Keratinocyte (primary cell): ENCODE results near the gene ZNF497. TPM values are rescaled to one million over a fixed set of nuclear protein-coding genes. Genes with fewer than 3 reads are reported as not detected.

Experiments
- DNase-seq: peaks from one replicate; pipeline ENCODE4 v3.0.0-alpha.2; 2011; ENCODE audit warnings: low read depth, missing footprints, low spot score
- FAIRE-seq: peaks from 2 replicates; lab custom pipeline; 2011; peaks lifted over from hg19 to GRCh38; lab: Jason Lieb, UNC
- H2AFZ ChIP-seq: 2 replicates; pipeline ENCODE4 v1.6.0; 2012; ENCODE audit warnings: low read length, control low read depth, inconsistent platforms; ENCODE audit not compliant: control insufficient read depth
- H3K27ac ChIP-seq: 2 replicates; pipeline ENCODE4 v1.5.1; 2011; ENCODE audit warnings: low read length; ENCODE audit not compliant: control insufficient read depth, insufficient read depth
- H3K27me3 ChIP-seq: 3 replicates; pipeline ENCODE4 v1.6.0; 2011; ENCODE audit warnings: low read length; ENCODE audit not compliant: control insufficient read depth, insufficient read depth; ENCODE audit errors: extremely low read depth
- H3K36me3 ChIP-seq, 2 experiments: 2 replicates in 1 of 2; 3 replicates in 1 of 2; pipeline ENCODE4 v1.5.1; 2011; ENCODE audit warnings: low read length in 2 of 2, mild to moderate bottlenecking in 1 of 2; ENCODE audit not compliant: control insufficient read depth in 2 of 2, insufficient read depth in 2 of 2; ENCODE audit errors: extremely low read depth in 1 of 2
- H3K4me1 ChIP-seq: 3 replicates; pipeline ENCODE4 v1.5.1; 2011; ENCODE audit warnings: low read length; ENCODE audit not compliant: control insufficient read depth, insufficient read depth; ENCODE audit errors: extremely low read depth
- H3K4me2 ChIP-seq: 3 replicates; pipeline ENCODE4 v1.6.0; 2011; ENCODE audit warnings: low read depth, low read length; ENCODE audit not compliant: control insufficient read depth, insufficient read depth; ENCODE audit errors: extremely low read depth
- H3K4me3 ChIP-seq, 3 experiments: fragments of 200-600 bp in 1 of 3; sonication (generic) in 1 of 3; 2 replicates in 2 of 3; 3 replicates in 1 of 3; pipeline ENCODE4 v1.5.1; 2011 to 2016; ENCODE audit warnings: low read length in 3 of 3, mild to moderate bottlenecking in 3 of 3, control low read depth in 2 of 3, inconsistent platforms in 1 of 3, low read depth in 1 of 3, mixed read lengths in 1 of 3, mixed run types in 1 of 3, moderate library complexity in 1 of 3; ENCODE audit not compliant: control insufficient read depth in 2 of 3, insufficient read depth in 2 of 3; ENCODE audit errors: extremely low read depth in 1 of 3
- H3K79me2 ChIP-seq: 2 replicates; pipeline ENCODE4 v1.6.0; 2012; ENCODE audit warnings: low read length; ENCODE audit not compliant: control insufficient read depth, insufficient read depth
- H3K9ac ChIP-seq: 3 replicates; pipeline ENCODE4 v1.6.0; 2011; ENCODE audit warnings: low read length; ENCODE audit not compliant: control insufficient read depth, insufficient read depth; ENCODE audit errors: extremely low read depth
- H3K9me1 ChIP-seq: 3 replicates; pipeline ENCODE4 v1.6.0; 2011; ENCODE audit warnings: low read length; ENCODE audit not compliant: control insufficient read depth, insufficient read depth; ENCODE audit errors: extremely low read depth
- H3K9me3 ChIP-seq: 2 replicates; pipeline ENCODE4 v1.5.1; 2012; ENCODE audit warnings: low read depth, low read length; ENCODE audit not compliant: control insufficient read depth
- H4K20me1 ChIP-seq: 3 replicates; pipeline ENCODE4 v1.6.0; 2011; ENCODE audit warnings: low read length; ENCODE audit not compliant: control insufficient read depth, insufficient read depth; ENCODE audit errors: extremely low read depth
- EZH2 ChIP-seq: IDR thresholded peaks from one replicate; pipeline ENCODE4 v1.6.1; 2012; ENCODE audit warnings: inconsistent platforms, mild to moderate bottlenecking, low read length, moderate library complexity
- dilution Hi-C: fragments of 300-500 bp; cut with MboI; formaldehyde crosslinking; loops from one replicate; pipeline ENCODE4 v1.7.0; 2020; ENCODE audit warnings: low sequenced_read_pairs; ENCODE audit not compliant: extremely low pct_ligation_motif_present
- polyA plus RNA-seq, 5 experiments: library from polyadenylated mRNA; depleted of rRNA in 3 of 5; stranded (reverse) in 3 of 5; stranded (forward) in 1 of 5; unstranded in 1 of 5; fragments of >200 nt; gene quantifications; 1 replicate in 1 of 5; 2 replicates in 3 of 5; 3 replicates in 1 of 5; pipeline versions ENCODE4 v1.2.1 to v1.2.3, GENCODE V29; 2011 to 2012; ENCODE audit warnings: missing spikeins in 2 of 5, low read depth in 1 of 5, low replicate concordance in 1 of 5
- TF ChIP-seq, protein P1 (sequence below), 3 experiments: IDR thresholded peaks in 1 of 3; conservative IDR thresholded peaks in 1 of 3; optimal IDR thresholded peaks in 1 of 3; 2 replicates in 2 of 3; 3 replicates in 1 of 3; pipeline versions ENCODE3 to v1.5.1; 2011; ENCODE audit warnings: low read length in 3 of 3, mild to moderate bottlenecking in 3 of 3, moderate library complexity in 2 of 3, control low read depth in 1 of 3, inconsistent platforms in 1 of 3; ENCODE audit not compliant: insufficient read depth in 2 of 3; ENCODE audit errors: extremely low read depth in 1 of 3

ZNF497 gene
- polyA plus RNA-seq, 1 donor (not counting 4 experiments of a cell fraction or from before 2014, with no cell fraction given) = 0.29 TPM

GRCh38 chr19:58397533-58398037, 35.0 kb upstream of the ZNF497 start:
- H4K20me1 ChIP-seq = peaks cover 26% of the 10 kb centered on the region
- H3K4me1 ChIP-seq = peaks cover 42% of the 10 kb centered on the region
- no peak overlapping the region for H3K27ac ChIP-seq
- H3K9ac ChIP-seq = no peak overlapping the region
- H3K36me3 ChIP-seq = peaks cover 15 to 21% of the 10 kb centered on the region in 2 experiments
- H3K9me1 ChIP-seq = peaks cover 5% of the 10 kb centered on the region
- H3K79me2 ChIP-seq = peaks cover 16% of the 10 kb centered on the region
- H3K9me3 ChIP-seq = no peaks in the 10 kb centered on the region
- FAIRE-seq = no peak
- no peak overlapping the region for H3K4me2 ChIP-seq
- no peak for DNase-seq
- no peaks in the 10 kb centered on the region for H3K27me3 ChIP-seq
- dilution Hi-C loops = no loop called here
- H3K4me3 ChIP-seq = no peak overlapping the region
- TF ChIP-seq, protein P1, sequence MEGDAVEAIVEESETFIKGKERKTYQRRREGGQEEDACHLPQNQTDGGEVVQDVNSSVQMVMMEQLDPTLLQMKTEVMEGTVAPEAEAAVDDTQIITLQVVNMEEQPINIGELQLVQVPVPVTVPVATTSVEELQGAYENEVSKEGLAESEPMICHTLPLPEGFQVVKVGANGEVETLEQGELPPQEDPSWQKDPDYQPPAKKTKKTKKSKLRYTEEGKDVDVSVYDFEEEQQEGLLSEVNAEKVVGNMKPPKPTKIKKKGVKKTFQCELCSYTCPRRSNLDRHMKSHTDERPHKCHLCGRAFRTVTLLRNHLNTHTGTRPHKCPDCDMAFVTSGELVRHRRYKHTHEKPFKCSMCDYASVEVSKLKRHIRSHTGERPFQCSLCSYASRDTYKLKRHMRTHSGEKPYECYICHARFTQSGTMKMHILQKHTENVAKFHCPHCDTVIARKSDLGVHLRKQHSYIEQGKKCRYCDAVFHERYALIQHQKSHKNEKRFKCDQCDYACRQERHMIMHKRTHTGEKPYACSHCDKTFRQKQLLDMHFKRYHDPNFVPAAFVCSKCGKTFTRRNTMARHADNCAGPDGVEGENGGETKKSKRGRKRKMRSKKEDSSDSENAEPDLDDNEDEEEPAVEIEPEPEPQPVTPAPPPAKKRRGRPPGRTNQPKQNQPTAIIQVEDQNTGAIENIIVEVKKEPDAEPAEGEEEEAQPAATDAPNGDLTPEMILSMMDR (optimal IDR thresholded peaks at IDR 0.05 in 1 of 3, IDR thresholded peaks at IDR 0.05 in 1 of 3, conservative IDR thresholded peaks at IDR 0.05 in 1 of 3; ENCODE audit: extremely low read depth in 1 of 3, insufficient read depth in 2 of 3, low read length in 3 of 3) = no peak
- no peak for TF ChIP-seq EZH2
- H2AFZ ChIP-seq = no peak overlapping the region

GRCh38 chr19:58396691-58397532, 34.4 kb upstream of the ZNF497 start:
- H3K9me3 ChIP-seq = no peaks in the 10 kb centered on the region
- no peak overlapping the region for H2AFZ ChIP-seq
- no peak for DNase-seq
- peaks cover 38% of the 10 kb centered on the region for H3K4me1 ChIP-seq
- H3K79me2 ChIP-seq = peaks cover 14% of the 10 kb centered on the region
- FAIRE-seq = no peak
- no peak overlapping the region for H3K27ac ChIP-seq
- H3K36me3 ChIP-seq = peaks cover 18 to 22% of the 10 kb centered on the region in 2 experiments
- TF ChIP-seq EZH2 = no peak
- TF ChIP-seq, protein P1 (optimal IDR thresholded peaks at IDR 0.05 in 1 of 3, IDR thresholded peaks at IDR 0.05 in 1 of 3, conservative IDR thresholded peaks at IDR 0.05 in 1 of 3; ENCODE audit: extremely low read depth in 1 of 3, insufficient read depth in 2 of 3, low read length in 3 of 3) = no peak
- peaks cover 5% of the 10 kb centered on the region for H3K9me1 ChIP-seq
- no peak overlapping the region for H3K4me3 ChIP-seq
- no peak overlapping the region for H3K9ac ChIP-seq
- H4K20me1 ChIP-seq = peaks cover 31% of the 10 kb centered on the region
- H3K4me2 ChIP-seq = no peak overlapping the region
- dilution Hi-C loops = no loop called here
- H3K27me3 ChIP-seq = no peaks in the 10 kb centered on the region
